HG02798 (cell line): Measurements from ENCODE around the gene MX2.
"Not testable (repeated sequence)": the region's sequence is repeated elsewhere in the genome, so short reads cannot be mapped to it uniquely, and the experiment has no call there.

Source experiments
- ATAC-seq: cut with Tn5 transposase; IDR thresholded peaks from one replicate; pipeline ENCODE4 v1.9.1; 2021; ENCODE audit warnings: mild to moderate bottlenecking; ENCODE audit not compliant: unreplicated experiment, poor library complexity

The MX2 gene

DNA sequence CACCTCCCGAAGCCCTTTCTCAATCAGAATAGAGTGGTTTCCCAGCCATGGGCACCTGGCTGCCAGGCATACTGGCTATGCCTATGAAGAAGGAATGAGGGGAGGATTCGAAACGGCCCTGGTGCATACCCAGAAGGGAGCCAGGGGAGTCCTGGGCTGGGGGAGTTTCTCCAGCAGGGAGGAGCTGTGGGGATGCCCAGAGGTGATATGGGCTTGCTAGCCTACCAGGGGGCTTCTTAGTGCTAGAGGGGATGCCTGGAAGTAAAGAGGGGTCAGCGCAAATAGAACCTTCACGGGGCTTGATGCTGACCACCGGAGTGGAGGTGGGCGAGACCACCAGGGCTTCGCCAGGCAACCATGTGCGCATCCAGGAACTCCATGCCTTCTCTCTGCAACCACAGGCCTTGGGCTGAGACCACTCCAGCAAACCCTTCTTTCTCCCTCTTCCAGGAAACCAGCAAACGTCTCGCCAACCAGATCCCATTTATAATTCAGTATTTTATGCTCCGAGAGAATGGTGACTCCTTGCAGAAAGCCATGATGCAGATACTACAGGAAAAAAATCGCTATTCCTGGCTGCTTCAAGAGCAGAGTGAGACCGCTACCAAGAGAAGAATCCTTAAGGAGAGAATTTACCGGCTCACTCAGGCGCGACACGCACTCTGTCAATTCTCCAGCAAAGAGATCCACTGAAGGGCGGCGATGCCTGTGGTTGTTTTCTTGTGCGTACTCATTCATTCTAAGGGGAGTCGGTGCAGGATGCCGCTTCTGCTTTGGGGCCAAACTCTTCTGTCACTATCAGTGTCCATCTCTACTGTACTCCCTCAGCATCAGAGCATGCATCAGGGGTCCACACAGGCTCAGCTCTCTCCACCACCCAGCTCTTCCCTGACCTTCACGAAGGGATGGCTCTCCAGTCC lies 46.0 kb downstream of the MX2 start:
- ATAC-seq: no peak

DNA sequence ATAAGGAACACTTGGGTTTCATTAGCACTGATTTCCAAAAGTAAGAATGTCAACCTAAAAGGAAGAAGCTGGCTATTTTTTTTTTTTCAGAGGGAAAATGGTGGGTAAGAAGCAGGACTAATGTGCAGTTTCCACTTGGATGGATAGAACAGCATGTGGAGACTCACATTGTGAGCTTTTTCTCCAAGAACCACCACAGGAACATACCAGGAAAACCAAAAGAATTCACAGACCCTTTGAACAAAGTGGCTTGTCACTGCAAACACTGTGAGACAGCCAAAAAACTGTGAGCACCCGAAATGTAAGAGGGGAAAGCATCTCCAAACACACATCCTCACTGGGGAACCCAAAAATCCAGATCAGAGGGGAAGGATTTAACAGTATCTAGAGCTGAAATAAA lies 48.5 kb downstream of the MX2 start:
- ATAC-seq: no peak

GRCh38 chr21:41410767-41411448 lies 49.1 kb downstream of the MX2 start:
- ATAC-seq: no peak

GRCh38 chr21:41411449-41412089 lies 49.7 kb downstream of the MX2 start:
- no peak for ATAC-seq

DNA sequence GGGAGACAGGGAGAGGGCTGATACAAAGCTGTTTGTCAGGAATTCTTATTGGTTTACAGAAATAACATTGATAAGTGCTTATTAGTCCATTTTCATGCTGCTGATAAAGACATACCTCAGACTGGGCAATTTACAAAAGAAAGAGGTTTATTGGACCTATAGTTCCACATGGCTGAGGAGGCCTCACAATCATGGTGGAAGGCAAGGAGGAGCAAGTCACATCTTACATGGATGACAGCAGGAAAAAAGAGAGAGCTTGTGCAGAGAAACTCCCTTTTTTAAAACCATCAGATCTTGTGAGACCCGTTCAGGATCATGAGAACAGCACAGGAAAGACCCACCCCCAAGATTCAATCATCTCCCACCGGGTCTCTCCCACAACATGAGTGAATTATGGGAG lies 55.7 kb downstream of the MX2 start:
- ATAC-seq: not testable (repeated sequence)

DNA sequence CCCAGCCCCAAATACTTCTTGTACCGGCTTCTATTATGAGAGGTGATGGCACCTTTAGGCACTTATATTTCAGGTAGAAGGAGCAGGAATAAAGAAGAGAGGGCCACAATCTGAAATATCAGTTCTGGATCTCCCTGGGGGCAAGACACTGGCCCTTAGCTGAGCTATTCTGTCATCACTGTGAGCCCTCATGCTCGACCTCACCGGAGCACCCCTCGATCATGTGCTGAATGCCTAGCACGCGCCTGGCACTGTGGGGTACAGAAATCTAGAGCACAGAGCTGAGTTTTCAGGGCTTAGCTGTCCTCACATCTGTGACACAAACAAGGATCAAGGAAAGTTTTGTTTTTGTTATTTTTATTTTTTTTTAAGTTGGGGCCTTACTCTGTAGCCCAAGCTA lies 56.6 kb downstream of the MX2 start:
- ATAC-seq: no peak

- no peak for ATAC-seq
Observed at GRCh38 chr21:41418956-41419680, 57.3 kb downstream of the MX2 start.

GRCh38 chr21:41419921-41420862 lies 58.4 kb downstream of the MX2 start:
- peak; percentile 64 for ATAC-seq

DNA sequence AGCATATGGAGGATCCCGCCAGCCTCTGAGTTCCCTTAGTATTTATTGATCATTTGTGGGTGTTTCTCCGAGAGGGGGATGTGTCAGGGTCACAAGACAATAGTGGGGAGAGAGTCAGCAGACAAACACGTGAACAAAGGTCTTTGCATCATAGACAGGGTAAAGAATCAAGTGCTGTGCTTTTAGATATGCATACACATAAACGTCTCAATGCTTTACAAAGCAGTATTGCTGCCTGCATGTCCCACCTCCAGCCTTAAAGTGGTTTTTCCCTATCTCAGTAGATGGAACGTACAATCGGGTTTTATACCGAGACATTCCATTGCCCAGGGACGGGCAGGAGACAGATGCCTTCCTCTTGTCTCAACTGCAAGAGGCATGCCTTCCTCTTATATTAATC lies 59.2 kb downstream of the MX2 start:
- not testable (repeated sequence) for ATAC-seq

DNA sequence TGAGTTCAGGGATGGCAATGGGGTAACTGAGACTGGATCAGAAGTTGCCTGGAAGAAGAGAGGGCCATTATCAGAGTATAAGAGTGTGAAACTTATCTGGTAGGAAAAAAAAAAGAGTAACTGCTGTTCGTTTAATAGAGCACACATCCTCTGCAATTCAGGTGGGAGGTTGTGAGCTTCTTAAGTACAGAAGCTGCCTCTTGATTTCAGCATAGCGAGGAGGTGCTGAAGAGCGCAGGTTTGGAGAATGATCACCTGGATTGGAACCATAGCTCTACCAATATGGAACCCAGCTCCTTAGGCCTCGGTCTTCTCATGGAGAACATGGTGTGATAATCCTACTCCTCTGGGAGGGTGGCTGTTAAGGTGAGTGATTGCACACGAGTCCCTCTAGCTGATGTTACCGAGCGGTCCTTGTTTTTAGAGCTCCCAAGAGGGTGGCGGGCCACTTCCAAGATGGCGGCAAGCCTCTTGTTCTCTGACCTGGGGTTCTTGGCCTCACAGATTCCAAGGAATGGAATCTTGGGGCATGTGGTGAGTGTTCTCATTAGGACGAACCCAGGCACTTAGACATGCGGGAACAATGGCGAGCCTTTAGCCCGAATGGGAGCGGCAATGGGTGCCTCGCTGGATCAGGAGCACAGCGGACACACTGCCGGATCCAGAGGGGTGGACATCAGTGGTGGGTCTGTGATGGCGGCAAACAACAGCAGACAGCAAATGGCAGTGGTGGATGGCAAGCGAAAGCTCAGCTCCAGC lies 60.9 kb downstream of the MX2 start:
- ATAC-seq: no peak

DNA sequence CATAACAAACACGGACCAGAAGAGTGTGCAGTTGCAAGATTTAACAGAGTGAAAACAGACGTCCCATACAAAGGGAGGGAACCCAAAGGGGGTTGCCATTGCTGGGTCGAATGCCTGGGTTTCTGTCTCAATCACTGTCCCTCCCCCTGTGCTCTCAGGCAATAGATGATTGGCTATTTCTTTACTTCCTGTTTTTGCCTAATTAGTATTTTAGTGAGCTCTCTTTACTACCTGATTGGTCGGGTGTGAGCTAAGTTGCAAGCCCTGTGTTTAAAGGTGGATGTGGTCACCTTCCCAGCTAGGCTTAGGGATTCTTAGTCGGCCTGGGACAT lies 61.4 kb downstream of the MX2 start:
- not testable (repeated sequence) for ATAC-seq

DNA sequence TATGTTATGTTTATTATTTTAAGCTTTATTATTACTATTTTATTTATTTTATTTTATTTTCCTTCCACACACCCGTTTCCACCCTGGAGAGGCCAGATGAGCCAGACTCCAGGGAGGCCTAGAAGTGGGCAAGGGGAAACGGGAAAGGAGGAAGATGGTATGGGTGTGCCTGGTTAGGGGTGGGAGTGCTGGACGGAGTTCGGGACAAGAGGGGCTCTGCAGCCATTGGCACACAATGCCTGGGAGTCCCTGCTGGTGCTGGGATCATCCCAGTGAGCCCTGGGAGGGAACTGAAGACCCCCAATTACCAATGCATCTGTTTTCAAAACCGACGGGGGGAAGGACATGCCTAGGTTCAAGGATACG lies 63.7 kb downstream of the MX2 start:
- ATAC-seq: no peak

DNA sequence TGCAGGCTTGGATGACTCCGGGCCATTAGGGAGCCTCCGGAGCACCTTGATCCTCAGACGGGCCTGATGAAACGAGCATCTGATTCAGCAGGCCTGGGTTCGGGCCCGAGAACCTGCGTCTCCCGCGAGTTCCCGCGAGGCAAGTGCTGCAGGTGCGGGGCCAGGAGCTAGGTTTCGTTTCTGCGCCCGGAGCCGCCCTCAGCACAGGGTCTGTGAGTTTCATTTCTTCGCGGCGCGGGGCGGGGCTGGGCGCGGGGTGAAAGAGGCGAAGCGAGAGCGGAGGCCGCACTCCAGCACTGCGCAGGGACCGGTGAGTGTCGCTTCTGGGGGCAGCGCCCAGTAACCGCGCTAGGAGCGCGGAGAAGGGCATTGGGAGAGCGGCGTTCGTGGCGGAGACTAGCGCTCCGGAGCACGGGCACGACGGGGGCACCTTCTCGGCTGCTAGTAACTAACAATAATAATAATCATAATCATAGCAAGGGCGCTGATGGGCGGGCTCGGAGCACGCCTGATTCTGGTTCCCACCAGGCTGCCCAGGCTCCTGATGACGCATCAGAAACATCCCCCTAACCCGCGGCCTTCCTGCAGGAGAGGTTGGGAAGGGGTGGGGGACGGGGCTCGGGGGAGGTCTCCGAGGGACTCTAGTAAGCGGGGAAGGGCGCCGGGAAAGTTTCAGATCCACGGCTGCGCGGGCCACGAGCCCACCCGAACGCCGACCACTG lies 64.3 kb downstream of the MX2 start, which contains the start of gene MX1:
Gene MX1, plus strand, starts transcription at position 286 of the 722 bp plus-strand sequence. CDS start 5,832 bp downstream, outside the sequence.
- ATAC-seq: peak; percentile 91

- ATAC-seq: no peak
Observed at GRCh38 chr21:41426676-41427404, 65.0 kb downstream of the MX2 start.

- ATAC-seq: no peak
Observed at GRCh38 chr21:41427556-41427955, 65.7 kb downstream of the MX2 start.

GRCh38 chr21:41428311-41428710 lies 66.5 kb downstream of the MX2 start:
- no peak for ATAC-seq

DNA sequence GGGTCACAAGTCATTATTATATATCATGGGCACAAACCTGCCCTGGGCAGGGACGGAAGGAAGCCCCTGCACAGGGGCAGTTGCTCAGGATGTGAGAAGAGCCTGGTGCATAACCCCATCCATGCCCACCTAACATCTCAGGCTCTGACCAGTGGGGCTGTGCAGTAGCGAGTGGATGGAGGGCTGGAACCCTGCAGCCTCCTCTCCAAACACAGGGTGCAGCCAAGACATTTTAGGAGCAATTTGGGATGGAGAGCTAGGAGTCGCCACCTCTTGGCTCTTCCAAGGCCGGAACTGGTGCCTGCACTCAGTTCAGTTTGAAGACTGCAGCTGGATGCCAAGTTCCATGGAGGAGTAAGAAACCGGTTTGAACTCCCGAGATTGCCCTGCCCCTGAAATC lies 67.0 kb downstream of the MX2 start:
- no peak for ATAC-seq
